Measurements from ENCODE around the gene MEIS1. TPM values are rescaled to one million over a fixed set of nuclear protein-coding genes. Genes with fewer than 3 reads are reported as not detected.

The MEIS1 gene
- total RNA-seq, 2 experiments from 2014 or later = 5.4 to 7.3 TPM

DNA sequence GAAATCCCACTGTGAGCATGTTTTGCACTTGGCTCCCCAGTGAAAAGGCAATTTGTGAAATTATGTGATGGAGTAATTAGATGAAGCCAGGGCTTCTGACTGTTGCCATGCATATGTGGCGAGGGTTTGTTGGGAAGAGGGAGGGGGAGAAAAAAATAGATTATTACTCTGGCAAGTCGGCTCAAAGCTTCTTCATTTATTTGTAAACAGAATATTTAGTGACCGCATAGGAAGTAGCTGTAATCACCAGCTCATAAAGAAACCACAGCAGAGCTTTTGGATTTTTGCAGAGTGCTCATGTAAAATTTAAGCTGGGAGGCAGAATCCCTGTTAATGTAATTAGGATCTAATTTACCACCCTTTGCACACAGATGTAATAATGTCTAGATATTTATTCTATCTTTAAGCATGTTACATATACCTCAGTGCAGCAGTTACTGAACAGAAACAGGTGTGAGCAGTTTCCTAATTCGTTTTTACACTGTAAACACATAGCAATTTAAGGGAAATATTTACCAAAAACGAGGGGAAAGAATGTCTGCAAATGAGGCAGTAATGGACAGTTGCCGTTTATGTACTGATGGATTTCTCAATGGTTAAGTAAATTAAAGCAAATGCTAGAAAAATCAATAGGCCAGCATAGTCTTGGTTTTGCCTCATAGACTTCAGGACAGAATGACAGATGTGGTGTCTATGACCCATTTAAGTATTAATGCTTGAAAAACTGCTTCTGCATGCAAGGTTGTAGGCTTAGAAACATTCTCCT is 87.9 kb downstream of the MEIS1 start:
- Histone ChIP-seq H3K9me3 (ENCODE audit: low read length) (no peaks in the 10 kb centered on the region), H3K4me3 (ENCODE audit: low read depth, low read length, poor library complexity, severe bottlenecking) (no peak overlapping the region), H3K79me2 (ENCODE audit: insufficient read depth, low read depth, low read length) (no peaks in the 10 kb centered on the region), H3K4me2 (ENCODE audit: low read length) (no peak overlapping the region), H3K4me1 (ENCODE audit: insufficient read depth, low read length, poor library complexity, severe bottlenecking) (no peaks in the 10 kb centered on the region), H3K27ac (ENCODE audit: low read depth, low read length, poor library complexity, severe bottlenecking) (no peak overlapping the region), H3K36me3 (ENCODE audit: insufficient read depth, low read length) (no peaks in the 10 kb centered on the region), H4K20me1 (ENCODE audit: insufficient read depth, low read length) (no peaks in the 10 kb centered on the region), H2AFZ (ENCODE audit: low read length) (no peak overlapping the region), H3K9me2 (ENCODE audit: insufficient read depth, low read length) (no peaks in the 10 kb centered on the region)
- DNase-seq (ENCODE audit: low spot score) = no peak
- ChIA-PET POLR2A (interaction anchor here (0.9 kb wide), 1 partner anchor 9 kb away, joined by 3 read pairs; no protein-coding TSS in a partner anchor), CTCF (ENCODE audit: unreplicated experiment) (no interaction called here)
- intact Hi-C loops (cut with micrococcal nuclease; ENCODE audit: unreplicated experiment) = no loop called here
- no peak for TF ChIP-seq EZH2phosphoT487 (IDR thresholded peaks at IDR 0.05; ENCODE audit: borderline replicate concordance, low read depth, low read length)
- TF ChIP-seq CTCF (conservative IDR thresholded peaks at IDR 0.05; ENCODE audit: low read length) = no peak
- BruUV-seq (replicated peaks) = no TSS peak

DNA sequence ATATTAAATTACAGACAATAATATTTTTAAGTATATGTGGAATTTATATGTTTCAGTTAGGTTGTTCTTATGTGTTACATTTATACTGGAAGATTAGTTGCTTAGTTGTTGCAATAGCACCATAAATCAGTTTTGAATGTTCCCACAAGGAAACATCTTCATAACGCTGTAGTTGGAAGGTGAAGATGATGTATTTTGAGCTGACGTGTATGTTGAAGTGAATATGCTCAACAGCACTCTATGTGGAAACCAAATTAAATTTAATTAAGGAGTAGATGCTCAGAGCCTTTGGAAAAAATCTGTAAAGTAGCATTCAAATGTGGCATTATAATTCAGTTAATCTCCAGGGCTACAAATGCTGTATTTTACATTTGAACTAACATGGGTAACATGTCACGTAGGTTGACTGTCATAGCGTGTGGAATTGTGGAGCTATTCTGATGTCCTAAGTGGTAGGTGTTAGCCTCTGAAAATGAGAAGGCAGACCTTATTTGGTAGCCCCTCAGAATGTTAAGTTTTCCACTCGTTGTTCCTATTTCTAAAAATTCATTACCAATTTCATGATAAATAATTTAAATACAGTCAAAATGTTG is 88.5 kb downstream of the MEIS1 start:
- Histone ChIP-seq H4K20me1 (ENCODE audit: insufficient read depth, low read length) (no peaks in the 10 kb centered on the region), H3K9me3 (ENCODE audit: low read length) (no peaks in the 10 kb centered on the region), H3K36me3 (ENCODE audit: insufficient read depth, low read length) (no peaks in the 10 kb centered on the region), H3K4me3 (ENCODE audit: low read depth, low read length, poor library complexity, severe bottlenecking) (no peak overlapping the region), H3K9me2 (ENCODE audit: insufficient read depth, low read length) (no peaks in the 10 kb centered on the region), H2AFZ (ENCODE audit: low read length) (no peak overlapping the region), H3K79me2 (ENCODE audit: insufficient read depth, low read depth, low read length) (no peaks in the 10 kb centered on the region), H3K27ac (ENCODE audit: low read depth, low read length, poor library complexity, severe bottlenecking) (no peak overlapping the region), H3K4me1 (ENCODE audit: insufficient read depth, low read length, poor library complexity, severe bottlenecking) (no peaks in the 10 kb centered on the region), H3K4me2 (ENCODE audit: low read length) (no peak overlapping the region)
- CTCF ChIA-PET (ENCODE audit: unreplicated experiment) = no interaction called here
- POLR2A ChIA-PET = no interaction called here
- BruUV-seq (replicated peaks) = no TSS peak
- intact Hi-C loops (cut with micrococcal nuclease; ENCODE audit: unreplicated experiment) = no loop called here
- no peak for DNase-seq (ENCODE audit: low spot score)
- no peak for TF ChIP-seq EZH2phosphoT487 (IDR thresholded peaks at IDR 0.05; ENCODE audit: borderline replicate concordance, low read depth, low read length)
- no peak for TF ChIP-seq CTCF (conservative IDR thresholded peaks at IDR 0.05; ENCODE audit: low read length)

DNA sequence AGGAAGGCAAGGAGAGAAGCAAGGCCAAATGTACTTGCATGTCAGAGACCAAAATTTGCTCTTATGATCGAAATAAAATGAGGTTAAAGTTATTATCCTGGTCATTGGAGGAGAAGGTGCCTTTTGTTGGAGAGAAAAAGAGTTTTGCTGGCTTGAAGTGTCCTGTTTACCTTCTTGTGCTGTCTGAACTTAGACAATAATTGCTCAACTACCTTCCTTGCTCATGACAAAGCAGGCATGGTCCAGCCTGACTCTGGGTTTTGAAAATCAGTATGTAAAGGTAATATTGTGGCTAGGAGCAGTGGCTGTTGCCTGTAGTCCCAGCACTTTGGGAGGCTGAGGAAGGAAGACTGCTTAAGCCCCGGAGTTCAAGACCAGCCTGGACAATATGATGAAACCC is 89.1 kb downstream of the MEIS1 start:
- DNase-seq (ENCODE audit: low spot score) = no peak
- Histone ChIP-seq H3K4me3 (ENCODE audit: low read depth, low read length, poor library complexity, severe bottlenecking) (no peak overlapping the region), H4K20me1 (ENCODE audit: insufficient read depth, low read length) (no peaks in the 10 kb centered on the region), H3K36me3 (ENCODE audit: insufficient read depth, low read length) (no peaks in the 10 kb centered on the region), H3K27ac (ENCODE audit: low read depth, low read length, poor library complexity, severe bottlenecking) (no peak overlapping the region), H2AFZ (ENCODE audit: low read length) (no peak overlapping the region), H3K9me2 (ENCODE audit: insufficient read depth, low read length) (no peaks in the 10 kb centered on the region), H3K9me3 (ENCODE audit: low read length) (no peaks in the 10 kb centered on the region), H3K79me2 (ENCODE audit: insufficient read depth, low read depth, low read length) (no peaks in the 10 kb centered on the region), H3K4me1 (ENCODE audit: insufficient read depth, low read length, poor library complexity, severe bottlenecking) (no peaks in the 10 kb centered on the region), H3K4me2 (ENCODE audit: low read length) (no peak overlapping the region)
- TF ChIP-seq CTCF (conservative IDR thresholded peaks at IDR 0.05; ENCODE audit: low read length) (no peak), EZH2phosphoT487 (IDR thresholded peaks at IDR 0.05; ENCODE audit: borderline replicate concordance, low read depth, low read length) (no peak)
- ChIA-PET POLR2A (no interaction called here), CTCF (ENCODE audit: unreplicated experiment) (no interaction called here)
- intact Hi-C loops (cut with micrococcal nuclease; ENCODE audit: unreplicated experiment) = no loop called here
- BruUV-seq (replicated peaks) = no TSS peak
